ENCODE data around the gene SNRPA1. TPM values are rescaled to one million over a fixed set of nuclear protein-coding genes. Genes with fewer than 3 reads are reported as not detected.
"Not testable (repeated sequence)": the region's sequence is repeated elsewhere in the genome, so short reads cannot be mapped to it uniquely, and the experiment has no call there.

The SNRPA1 gene
- total RNA-seq, 2 donors from 2014 or later, result 166 to 206 TPM

- peaks cover 30% of the 10 kb centered on the region for H3K4me1 Mint-ChIP-seq
- H3K27ac Mint-ChIP-seq, result peak overlapping the region; percentile 95
- no peaks in the 10 kb centered on the region for H3K27me3 Mint-ChIP-seq
- peaks cover 2% of the 10 kb centered on the region for H3K36me3 Mint-ChIP-seq (ENCODE audit: low read depth)
- DNase-seq, result no peak
- H3K9me3 ChIP-seq (ENCODE audit: control insufficient read depth, low read length, poor library complexity, severe bottlenecking), result no peaks in the 10 kb centered on the region
- peak overlapping the region; percentile 96 for H3K4me3 Mint-ChIP-seq
- no peak for ATAC-seq
These were observed 1.7 kb upstream of the SNRPA1 start for GRCh38 chr15:101296418-101297405.

- Mint-ChIP-seq H3K4me1 (peaks cover 33% of the 10 kb centered on the region), H3K4me3 (peak overlapping the region; percentile 96), H3K36me3 (ENCODE audit: low read depth) (peaks cover 2% of the 10 kb centered on the region), H3K27ac (peak overlapping the region; percentile 95), H3K27me3 (no peaks in the 10 kb centered on the region)
- no peaks in the 10 kb centered on the region for H3K9me3 ChIP-seq (ENCODE audit: control insufficient read depth, low read length, poor library complexity, severe bottlenecking)
- DNase-seq (no peak), ATAC-seq (no peak)
These were observed 636 bp upstream of the SNRPA1 start for GRCh38 chr15:101295607-101296161.

- peak overlapping the region; percentile 96 for H3K4me3 Mint-ChIP-seq
- no peaks in the 10 kb centered on the region for H3K9me3 ChIP-seq (ENCODE audit: control insufficient read depth, low read length, poor library complexity, severe bottlenecking)
- DNase-seq, result no peak
- peaks cover 44% of the 10 kb centered on the region for H3K4me1 Mint-ChIP-seq
- H3K27ac Mint-ChIP-seq, result peak overlapping the region; percentile 95
- no peak for ATAC-seq
- H3K36me3 Mint-ChIP-seq (ENCODE audit: low read depth), result peaks cover 6% of the 10 kb centered on the region
- H3K27me3 Mint-ChIP-seq, result no peaks in the 10 kb centered on the region
These were observed 1.9 kb downstream of the SNRPA1 start for GRCh38 chr15:101293122-101293521.

- H3K4me1 Mint-ChIP-seq, result peaks cover 34% of the 10 kb centered on the region
- H3K36me3 Mint-ChIP-seq (ENCODE audit: low read depth), result peaks cover 4% of the 10 kb centered on the region
- H3K9me3 ChIP-seq (ENCODE audit: control insufficient read depth, low read length, poor library complexity, severe bottlenecking), result no peaks in the 10 kb centered on the region
- no peak overlapping the region for H3K27ac Mint-ChIP-seq
- DNase-seq (no peak), ATAC-seq (peak; percentile 67)
- H3K27me3 Mint-ChIP-seq, result no peaks in the 10 kb centered on the region
- no peak overlapping the region for H3K4me3 Mint-ChIP-seq
These were observed 6.0 kb downstream of the SNRPA1 start for GRCh38 chr15:101288905-101289513.

GRCh38 chr15:101287342-101287741 lies 7.7 kb downstream of the SNRPA1 start:
- ATAC-seq; H3K4me3 Mint-ChIP-seq; H3K36me3 Mint-ChIP-seq (ENCODE audit: low read depth); DNase-seq; H3K9me3 ChIP-seq (ENCODE audit: control insufficient read depth, low read length, poor library complexity, severe bottlenecking); H3K27me3 Mint-ChIP-seq: not testable (repeated sequence)
- H3K27ac Mint-ChIP-seq, result peak overlapping the region; percentile 24
- peaks cover 20% of the 10 kb centered on the region for H3K4me1 Mint-ChIP-seq

DNA sequence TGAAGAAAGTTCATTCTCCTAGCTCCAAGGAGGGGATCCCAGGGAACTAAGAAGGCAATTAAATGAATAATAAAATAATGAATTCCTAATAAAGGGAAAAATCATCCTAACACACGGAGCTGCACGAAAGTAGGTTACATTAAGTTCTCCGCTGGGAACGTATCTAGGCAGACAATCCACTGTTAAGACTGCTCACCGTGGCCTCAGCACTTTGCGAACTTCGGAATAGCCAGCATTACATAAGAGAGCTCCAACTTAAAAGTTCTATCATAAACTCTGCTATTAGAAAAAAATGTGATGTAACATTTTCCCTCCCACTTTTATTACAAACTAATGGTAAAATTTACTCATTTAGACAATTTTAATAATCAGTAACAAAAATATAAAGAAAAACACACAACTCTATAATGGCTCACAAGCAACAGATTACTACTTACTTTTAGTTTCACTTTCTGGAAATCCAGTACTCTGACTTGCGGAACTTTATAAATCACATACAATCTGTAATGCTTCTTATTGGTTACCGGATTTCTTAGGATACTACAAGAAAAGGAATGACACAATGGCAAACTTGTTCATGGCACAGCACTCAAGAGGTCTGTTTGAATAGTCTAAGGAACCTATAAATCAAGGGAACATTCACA lies 8.5 kb downstream of the SNRPA1 start:
- ATAC-seq (no peak), DNase-seq (no peak)
- no peak overlapping the region for H3K4me3 Mint-ChIP-seq
- no peaks in the 10 kb centered on the region for H3K9me3 ChIP-seq (ENCODE audit: control insufficient read depth, low read length, poor library complexity, severe bottlenecking)
- H3K27me3 Mint-ChIP-seq, result no peaks in the 10 kb centered on the region
- H3K36me3 Mint-ChIP-seq (ENCODE audit: low read depth), result peaks cover 6% of the 10 kb centered on the region
- peaks cover 15% of the 10 kb centered on the region for H3K4me1 Mint-ChIP-seq
- H3K27ac Mint-ChIP-seq, result peak overlapping the region; percentile 11

- no peaks in the 10 kb centered on the region for H3K9me3 ChIP-seq (ENCODE audit: control insufficient read depth, low read length, poor library complexity, severe bottlenecking)
- no peak overlapping the region for H3K27ac Mint-ChIP-seq
- peaks cover 4% of the 10 kb centered on the region for H3K36me3 Mint-ChIP-seq (ENCODE audit: low read depth)
- no peak for DNase-seq
- no peaks in the 10 kb centered on the region for H3K27me3 Mint-ChIP-seq
- H3K4me1 Mint-ChIP-seq, result peaks cover 8% of the 10 kb centered on the region
- no peak for ATAC-seq
- no peak overlapping the region for H3K4me3 Mint-ChIP-seq
These were observed 11.1 kb downstream of the SNRPA1 start for GRCh38 chr15:101283931-101284330.

- H3K4me3 Mint-ChIP-seq, result no peak overlapping the region
- H3K27me3 Mint-ChIP-seq, result no peaks in the 10 kb centered on the region
- H3K4me1 Mint-ChIP-seq, result peaks cover 5% of the 10 kb centered on the region
- DNase-seq, result no peak
- H3K27ac Mint-ChIP-seq, result no peak overlapping the region
- H3K36me3 Mint-ChIP-seq (ENCODE audit: low read depth), result peaks cover 2% of the 10 kb centered on the region
- no peaks in the 10 kb centered on the region for H3K9me3 ChIP-seq (ENCODE audit: control insufficient read depth, low read length, poor library complexity, severe bottlenecking)
- no peak for ATAC-seq
These were observed 15.0 kb downstream of the SNRPA1 start for GRCh38 chr15:101280007-101280406.

- H3K4me1 Mint-ChIP-seq, result peaks cover 10% of the 10 kb centered on the region
- peak overlapping the region; percentile 99 for H3K4me3 Mint-ChIP-seq
- H3K27me3 Mint-ChIP-seq, result no peaks in the 10 kb centered on the region
- H3K27ac Mint-ChIP-seq, result peak overlapping the region; percentile 66
- DNase-seq (no peak), ATAC-seq (no peak)
- peaks cover 13% of the 10 kb centered on the region for H3K36me3 Mint-ChIP-seq (ENCODE audit: low read depth)
- H3K9me3 ChIP-seq (ENCODE audit: control insufficient read depth, low read length, poor library complexity, severe bottlenecking), result no peaks in the 10 kb centered on the region
These were observed 17.0 kb downstream of the SNRPA1 start for GRCh38 chr15:101277943-101278564.

DNA sequence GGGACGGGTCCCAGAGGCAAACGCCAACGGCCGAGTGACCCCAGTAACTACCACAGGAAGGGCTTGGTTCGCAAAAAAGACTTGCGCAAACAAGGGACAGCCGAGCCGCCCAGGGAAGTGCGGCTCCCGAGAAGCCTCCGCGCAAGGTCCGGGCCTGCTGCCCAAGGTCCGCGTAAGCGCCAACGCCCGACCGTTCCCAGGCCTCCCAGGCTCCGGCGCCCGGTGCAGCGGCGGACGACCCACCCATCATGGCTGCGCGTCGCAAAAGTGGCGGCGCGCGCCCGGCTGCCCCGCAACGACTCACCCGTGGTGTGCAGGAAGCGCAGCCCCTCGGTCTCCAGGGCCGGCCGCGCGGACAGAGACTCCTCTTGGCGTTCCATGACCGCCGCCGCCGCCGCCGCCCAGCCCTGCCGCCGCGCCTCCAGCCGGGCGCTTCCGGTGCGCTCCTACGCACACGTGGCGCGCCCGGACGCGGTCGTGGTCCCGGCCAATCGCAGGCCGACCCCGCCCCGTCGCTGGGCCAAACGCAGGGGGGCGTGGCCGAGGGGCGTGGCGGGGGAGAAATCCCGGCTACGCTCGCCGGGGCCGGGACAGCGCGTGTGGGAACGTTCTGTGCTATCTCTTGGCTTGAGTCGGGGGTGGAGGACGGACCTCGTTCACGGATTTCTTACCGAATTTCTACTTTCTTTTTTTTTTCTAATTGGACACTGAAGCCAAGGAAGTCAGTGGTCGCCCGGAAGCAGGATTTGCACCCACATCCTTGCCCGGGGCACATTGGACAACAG lies 17.8 kb downstream of the SNRPA1 start, which contains the start of gene SELENOS:
TSS of gene SELENOS (minus strand) at position 448 of the 785 bp plus-strand sequence. CDS start at position 380, 68 bp downstream.
- peak; percentile 85 to 96 (median 85) for DNase-seq
- H3K36me3 Mint-ChIP-seq (ENCODE audit: low read depth), result peaks cover 13% of the 10 kb centered on the region
- peak within 1 kb of the TSS; percentile 99 for H3K4me3 Mint-ChIP-seq
- peak; percentile 98 for ATAC-seq
- peak within 1 kb of the TSS; percentile 96 for H3K27ac Mint-ChIP-seq
- H3K9me3 ChIP-seq (ENCODE audit: control insufficient read depth, low read length, poor library complexity, severe bottlenecking), result no peaks in the 10 kb centered on the region
- H3K4me1 Mint-ChIP-seq, result peaks cover 10% of the 10 kb centered on the region
- H3K27me3 Mint-ChIP-seq, result no peaks in the 10 kb centered on the region

GRCh38 chr15:101276501-101277037 lies 18.5 kb downstream of the SNRPA1 start:
- DNase-seq (no peak), ATAC-seq (no peak)
- peaks cover 11% of the 10 kb centered on the region for H3K36me3 Mint-ChIP-seq (ENCODE audit: low read depth)
- H3K4me1 Mint-ChIP-seq, result peaks cover 10% of the 10 kb centered on the region
- H3K27me3 Mint-ChIP-seq, result no peaks in the 10 kb centered on the region
- peak overlapping the region; percentile 99 for H3K4me3 Mint-ChIP-seq
- peak overlapping the region; percentile 96 for H3K27ac Mint-ChIP-seq
- no peaks in the 10 kb centered on the region for H3K9me3 ChIP-seq (ENCODE audit: control insufficient read depth, low read length, poor library complexity, severe bottlenecking)

DNA sequence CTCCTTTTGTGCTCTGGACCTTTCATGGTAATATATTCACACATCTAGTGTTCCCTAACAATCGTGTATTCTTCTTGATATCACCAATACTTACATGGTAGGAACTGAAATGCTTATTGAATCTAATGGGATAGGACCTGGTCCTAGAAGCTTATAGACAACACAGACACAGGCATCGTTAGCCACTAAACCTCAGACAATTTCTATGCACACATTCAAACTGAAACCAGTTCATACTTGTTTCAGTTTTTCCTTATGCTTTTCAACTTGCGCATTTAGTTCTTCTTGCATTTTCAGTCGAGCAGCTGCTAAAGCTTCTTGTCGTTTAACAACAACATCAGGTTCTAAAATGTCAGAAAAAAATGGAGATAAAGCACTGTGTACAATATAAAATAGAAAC lies 20.0 kb downstream of the SNRPA1 start:
- Mint-ChIP-seq H3K27ac (peak overlapping the region; percentile 74), H3K36me3 (ENCODE audit: low read depth) (peaks cover 11% of the 10 kb centered on the region), H3K27me3 (no peaks in the 10 kb centered on the region), H3K4me1 (peaks cover 10% of the 10 kb centered on the region), H3K4me3 (no peak overlapping the region)
- no peaks in the 10 kb centered on the region for H3K9me3 ChIP-seq (ENCODE audit: control insufficient read depth, low read length, poor library complexity, severe bottlenecking)
- no peak for DNase-seq
- ATAC-seq, result no peak

Data from T-helper 17 cell (primary cell).